Measurements from ENCODE around the gene HECA. TPM values are rescaled to one million over a fixed set of nuclear protein-coding genes. Genes with fewer than 3 reads are reported as not detected.

The HECA gene
- total and polyA plus RNA-seq, 2 of the 4 experiments (the other 2 are of a cell fraction), result 3.1 to 4.3 TPM

DNA sequence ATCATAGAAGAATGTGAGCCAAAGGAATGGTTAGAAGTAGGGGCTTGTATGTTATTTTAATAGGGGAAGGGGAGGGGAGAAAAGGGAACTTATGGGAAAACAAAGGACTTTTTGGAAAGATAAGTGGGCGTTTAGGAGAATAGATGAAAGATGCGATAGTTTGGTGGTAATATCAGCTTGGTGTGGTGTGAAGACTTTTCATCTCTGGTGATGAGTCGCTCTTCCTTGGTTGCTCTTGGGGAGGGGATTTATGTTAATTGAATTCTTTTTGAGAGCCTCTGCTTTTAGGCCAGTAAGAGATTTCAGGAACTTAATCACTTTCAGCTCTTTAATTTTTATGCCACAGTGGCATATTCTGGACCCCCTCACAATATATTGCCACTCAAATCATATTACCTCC lies 10.8 kb downstream of the HECA start:
- Histone ChIP-seq H2BK120ac (ENCODE audit: low read depth, low read length) (no peak overlapping the region), H3K4me2 (ENCODE audit: low read depth, low read length) (no peak overlapping the region), H3K23ac (ENCODE audit: low read depth, low read length) (no peak overlapping the region), H4K91ac (ENCODE audit: insufficient read depth, low read depth, low read length) (no peak overlapping the region), H3K4ac (ENCODE audit: low read depth, low read length) (no peak overlapping the region), H2AK5ac (ENCODE audit: low read depth, low read length) (no peak overlapping the region), H2AFZ (replicated peaks; ENCODE audit: low read length, poor library complexity) (no peak overlapping the region), H2BK5ac (ENCODE audit: low read depth, low read length, poor library complexity, severe bottlenecking) (no peak overlapping the region), H3K14ac (replicated peaks; ENCODE audit: low read depth, low read length) (no peak overlapping the region), H4K8ac (ENCODE audit: low read depth in 2 of 2, low read length in 2 of 2) (no peak overlapping the region), H3K4me1 (ENCODE audit: control insufficient read depth, insufficient read depth, low read length) (peaks cover 12% of the 10 kb centered on the region), H2BK20ac (ENCODE audit: low read depth, low read length) (no peak overlapping the region), H3K36me3 (ENCODE audit: control insufficient read depth, insufficient read depth, low read length) (no peaks in the 10 kb centered on the region), H3K9ac (ENCODE audit: low read depth, low read length) (no peak overlapping the region), H3K9me1 (ENCODE audit: insufficient read depth, low read length) (no peaks in the 10 kb centered on the region), H3K79me1 (ENCODE audit: low read depth in 1 of 2, low read length in 2 of 2) (peaks cover 33 to 34% of the 10 kb centered on the region in 2 experiments), H2AK9ac (replicated peaks; ENCODE audit: low read depth, low read length, poor library complexity) (no peak overlapping the region), H3K9me3 (ENCODE audit: control insufficient read depth, insufficient read depth, low read length) (no peaks in the 10 kb centered on the region), H3K56ac (ENCODE audit: extremely low read depth, insufficient read depth, low read length) (no peak overlapping the region), H3K4me3 (ENCODE audit: insufficient read depth, low read depth, low read length) (no peak overlapping the region), H3K18ac (ENCODE audit: low read depth, low read length) (no peak overlapping the region), H4K5ac (ENCODE audit: low read depth, low read length) (no peak overlapping the region), H2BK15ac (ENCODE audit: low read depth, low read length) (no peak overlapping the region), H3K27ac (ENCODE audit: insufficient read depth, low read length) (no peak overlapping the region), H3K27me3 (ENCODE audit: control insufficient read depth, insufficient read depth, low read length) (no peaks in the 10 kb centered on the region), H4K20me1 (ENCODE audit: insufficient read depth, low read length) (peaks cover 6% of the 10 kb centered on the region; the same call in 1 of the 2 replicates)
- no peak for TF ChIP-seq CTCF (conservative IDR thresholded peaks at IDR 0.05; ENCODE audit: low read depth, low read length)
- TF ChIP-seq RFX5 (IDR thresholded peaks at IDR 0.05; ENCODE audit: low read depth, low read length), result no peak
- TF ChIP-seq NFE2L2 (IDR thresholded peaks at IDR 0.05; ENCODE audit: low read depth, low read length), result no peak
- TF ChIP-seq CEBPB (IDR thresholded peaks at IDR 0.05; ENCODE audit: low read depth, low read length), result no peak
- TF ChIP-seq RCOR1 (IDR thresholded peaks at IDR 0.05; ENCODE audit: insufficient replicate concordance, low read length), result no peak
- TF ChIP-seq CHD1 (IDR thresholded peaks at IDR 0.05; ENCODE audit: low read depth, low read length), result no peak
- TF ChIP-seq RAD21 (IDR thresholded peaks at IDR 0.05; ENCODE audit: low read length), result no peak
- no peak for TF ChIP-seq BHLHE40 (IDR thresholded peaks at IDR 0.05; ENCODE audit: low read depth, low read length)
- TF ChIP-seq, protein P1, sequence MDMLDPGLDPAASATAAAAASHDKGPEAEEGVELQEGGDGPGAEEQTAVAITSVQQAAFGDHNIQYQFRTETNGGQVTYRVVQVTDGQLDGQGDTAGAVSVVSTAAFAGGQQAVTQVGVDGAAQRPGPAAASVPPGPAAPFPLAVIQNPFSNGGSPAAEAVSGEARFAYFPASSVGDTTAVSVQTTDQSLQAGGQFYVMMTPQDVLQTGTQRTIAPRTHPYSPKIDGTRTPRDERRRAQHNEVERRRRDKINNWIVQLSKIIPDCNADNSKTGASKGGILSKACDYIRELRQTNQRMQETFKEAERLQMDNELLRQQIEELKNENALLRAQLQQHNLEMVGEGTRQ (IDR thresholded peaks at IDR 0.05; ENCODE audit: low read depth, low read length), result no peak
- TF ChIP-seq MAZ (IDR thresholded peaks at IDR 0.05; ENCODE audit: borderline replicate concordance, low read depth, low read length), result no peak
- TF ChIP-seq, protein P2, sequence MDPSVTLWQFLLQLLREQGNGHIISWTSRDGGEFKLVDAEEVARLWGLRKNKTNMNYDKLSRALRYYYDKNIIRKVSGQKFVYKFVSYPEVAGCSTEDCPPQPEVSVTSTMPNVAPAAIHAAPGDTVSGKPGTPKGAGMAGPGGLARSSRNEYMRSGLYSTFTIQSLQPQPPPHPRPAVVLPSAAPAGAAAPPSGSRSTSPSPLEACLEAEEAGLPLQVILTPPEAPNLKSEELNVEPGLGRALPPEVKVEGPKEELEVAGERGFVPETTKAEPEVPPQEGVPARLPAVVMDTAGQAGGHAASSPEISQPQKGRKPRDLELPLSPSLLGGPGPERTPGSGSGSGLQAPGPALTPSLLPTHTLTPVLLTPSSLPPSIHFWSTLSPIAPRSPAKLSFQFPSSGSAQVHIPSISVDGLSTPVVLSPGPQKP (IDR thresholded peaks at IDR 0.05; ENCODE audit: borderline replicate concordance, low read depth, low read length), result no peak
- no peak for TF ChIP-seq SMC3 (IDR thresholded peaks at IDR 0.05; ENCODE audit: low read depth, low read length)
- no peak for TF ChIP-seq FOS (IDR thresholded peaks at IDR 0.05; ENCODE audit: low read depth, low read length)
- TF ChIP-seq POLR2A (IDR thresholded peaks at IDR 0.05; ENCODE audit: low read depth, low read length), result no peak
- TF ChIP-seq MXI1 (IDR thresholded peaks at IDR 0.05; ENCODE audit: borderline replicate concordance, low read depth, low read length), result no peak
- TF ChIP-seq MAFK (IDR thresholded peaks at IDR 0.05; ENCODE audit: low read depth, low read length), result no peak
- DNase-seq (no peak), ATAC-seq (ENCODE audit: low read depth) (no peak)
- CTCF ChIA-PET, result no interaction called here
- BruUV-seq (replicated peaks), result no TSS peak
- POLR2A ChIA-PET (ENCODE audit: unreplicated experiment), result no interaction called here
- dilution Hi-C loops (cut with HindIII; ENCODE audit: low sequenced_read_pairs, unreplicated experiment) (no loop called here), intact Hi-C loops (cut with micrococcal nuclease) (no loop called here), in situ Hi-C loops (cut with MboI; ENCODE audit: low sequenced_read_pairs) (no loop called here)
- 80 to 100% methylated on average over 2 of the region's 3 CpGs for WGBS, 2 experiments (ENCODE audit: extremely low coverage in 2 of 2, insufficient read length in 1 of 2)
